ENCODE results near the gene IL15.
"Not testable (repeated sequence)": the region's sequence is repeated elsewhere in the genome, so short reads cannot be mapped to it uniquely, and the experiment has no call there.

Gene IL15

GRCh38 chr4:141636082-141636770 is at the start of gene IL15:
TSS of gene IL15 (plus strand) at chr4:141636583. CDS start at chr4:141719465, 82,882 bp downstream.
- DNase-seq (ENCODE audit: low spot score) = peak; percentile 51

DNA sequence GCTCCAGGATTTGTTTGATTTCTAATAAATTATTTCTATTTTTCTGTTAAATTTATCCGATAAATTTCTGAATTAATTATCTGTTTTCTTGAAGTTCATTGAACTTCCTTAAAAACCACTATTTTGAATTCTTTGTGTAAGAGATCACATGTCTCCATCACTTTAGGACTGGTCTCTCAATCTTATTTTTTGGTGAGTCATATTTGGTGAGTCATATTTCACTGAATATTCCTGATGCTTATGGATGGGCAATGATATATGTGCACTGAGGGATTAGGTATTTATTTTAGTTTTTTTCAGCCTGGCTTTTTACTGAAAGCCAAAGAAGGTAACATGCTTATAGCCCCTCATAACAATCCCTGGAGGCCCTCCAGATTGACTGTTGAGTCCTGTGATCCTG is 48.5 kb upstream of the IL15 start:
- no peak for DNase-seq (ENCODE audit: low spot score)

GRCh38 chr4:141595531-141595930 is 40.9 kb upstream of the IL15 start:
- DNase-seq (ENCODE audit: low spot score) = no peak

- no peak for DNase-seq (ENCODE audit: low spot score)
Measured at GRCh38 chr4:141599853-141600252, 36.5 kb upstream of the IL15 start.

DNA sequence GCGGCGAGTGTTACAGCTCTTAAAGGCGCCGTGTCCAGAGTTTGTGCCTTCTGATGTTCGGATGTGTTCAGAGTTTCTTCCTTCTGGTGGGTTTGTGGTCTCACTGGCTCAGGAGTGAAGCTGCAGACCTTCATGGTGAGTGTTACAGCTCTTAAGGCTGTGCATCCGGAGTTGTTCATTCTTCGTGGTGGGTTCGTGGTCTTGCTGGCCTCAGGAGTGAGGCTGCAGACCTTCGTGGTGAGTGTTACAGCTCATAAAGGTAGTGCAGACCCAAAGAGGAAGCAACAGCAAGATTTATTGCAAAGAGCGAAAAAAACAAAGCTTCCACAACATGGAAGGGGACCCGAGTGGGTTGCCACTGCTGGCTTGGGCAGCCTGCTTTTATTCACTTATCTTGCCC is 31.7 kb upstream of the IL15 start:
- DNase-seq (ENCODE audit: low spot score) = not testable (repeated sequence)

- DNase-seq (ENCODE audit: low spot score) = no peak
Measured at GRCh38 chr4:141605425-141605856, 30.9 kb upstream of the IL15 start.

- no peak for DNase-seq (ENCODE audit: low spot score)
Measured at GRCh38 chr4:141609243-141609642, 27.1 kb upstream of the IL15 start.

GRCh38 chr4:141610365-141610764 is 26.0 kb upstream of the IL15 start:
- no peak for DNase-seq (ENCODE audit: low spot score)

- no peak for DNase-seq (ENCODE audit: low spot score)
Measured at GRCh38 chr4:141614878-141615586, 21.4 kb upstream of the IL15 start.

DNA sequence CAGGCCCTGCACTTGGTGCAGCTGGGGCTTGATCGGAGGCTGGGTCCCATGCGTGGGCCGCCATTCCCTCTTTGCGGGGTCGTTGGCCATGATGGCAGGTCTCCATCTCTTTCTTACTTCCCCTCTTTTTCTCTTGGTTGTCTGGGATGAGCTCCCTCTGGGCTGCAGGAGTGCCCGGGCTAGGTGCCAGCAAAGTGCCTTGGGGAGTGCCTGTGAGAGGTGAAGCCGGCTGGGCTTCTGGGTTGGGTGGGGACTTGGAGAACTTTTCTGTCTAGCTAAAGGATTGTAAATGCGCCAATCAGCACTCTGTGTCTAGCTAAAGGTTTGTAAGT is 20.8 kb upstream of the IL15 start:
- not testable (repeated sequence) for DNase-seq (ENCODE audit: low spot score)

- no peak for DNase-seq (ENCODE audit: low spot score)
Measured at GRCh38 chr4:141620715-141621114, 15.7 kb upstream of the IL15 start.

GRCh38 chr4:141625023-141625422 is 11.4 kb upstream of the IL15 start:
- no peak for DNase-seq (ENCODE audit: low spot score)

GRCh38 chr4:141630854-141631253 is 5.5 kb upstream of the IL15 start:
- DNase-seq (ENCODE audit: low spot score) = no peak

- DNase-seq (ENCODE audit: low spot score) = peak; percentile 14
Measured at GRCh38 chr4:141635736-141636081, 674 bp upstream of the IL15 start.

GRCh38 chr4:141636771-141637460 is 533 bp downstream of the IL15 start:
- DNase-seq (ENCODE audit: low spot score) = peak; percentile 20

- no peak for DNase-seq (ENCODE audit: low spot score)
Measured at GRCh38 chr4:141637565-141637964, 1.2 kb downstream of the IL15 start.

DNA sequence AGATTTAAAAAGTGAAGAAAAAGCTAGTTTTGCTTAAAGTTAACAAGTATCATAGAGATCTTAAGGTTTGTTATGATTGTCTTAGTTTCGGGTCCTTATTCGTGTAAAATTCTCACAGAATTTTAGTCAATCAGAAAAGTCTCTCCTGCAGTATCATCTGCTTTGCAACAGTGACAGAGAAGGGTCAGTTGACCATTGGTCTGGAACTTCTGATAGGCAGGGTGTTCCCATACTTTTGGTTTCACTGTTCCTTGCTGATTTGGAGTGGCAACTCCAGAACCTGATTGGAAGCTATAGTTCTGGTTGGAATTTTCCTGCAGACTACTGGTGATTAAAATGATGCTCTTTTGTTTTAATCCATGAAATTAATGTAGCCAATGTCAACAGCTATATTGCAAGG is 1.8 kb downstream of the IL15 start:
- DNase-seq (ENCODE audit: low spot score) = no peak

DNA sequence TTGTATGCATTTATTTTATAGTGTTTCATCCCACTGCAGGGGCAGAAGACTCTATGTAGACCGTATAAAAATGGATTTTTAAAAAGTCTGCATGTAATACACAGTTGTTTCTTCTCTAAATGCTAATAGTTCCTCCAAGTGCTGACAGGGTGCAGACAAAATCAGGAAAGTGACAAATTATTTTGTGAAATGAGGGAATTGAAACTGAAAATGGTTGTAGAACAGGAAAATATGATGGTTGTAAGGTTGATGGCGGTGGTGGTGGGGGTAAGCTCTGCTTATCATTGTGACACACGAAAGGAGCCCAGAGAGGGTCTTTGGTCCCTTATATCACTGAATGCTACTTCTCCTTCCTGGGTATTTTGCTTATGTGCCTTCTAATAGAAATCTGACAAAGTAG is 4.3 kb downstream of the IL15 start:
- no peak for DNase-seq (ENCODE audit: low spot score)

DNA sequence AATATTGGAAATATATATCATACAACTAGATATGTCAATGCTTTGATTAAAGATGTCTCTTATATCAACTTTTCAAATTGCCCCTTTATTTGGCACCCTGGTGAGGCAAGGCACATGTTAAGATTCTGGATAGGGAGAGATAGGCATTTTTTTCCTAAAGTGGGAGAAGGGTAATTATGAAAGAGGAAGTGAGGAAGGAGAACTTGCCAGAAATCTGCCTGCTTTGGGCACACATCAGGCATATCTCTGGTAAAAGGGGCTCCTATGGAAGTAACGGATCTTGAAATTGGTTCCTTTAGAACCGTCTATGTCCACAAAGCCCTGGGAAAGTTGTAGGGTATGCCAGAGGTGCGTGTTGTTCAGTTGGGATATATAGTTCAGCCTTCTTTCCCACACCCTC is 5.7 kb downstream of the IL15 start:
- no peak for DNase-seq (ENCODE audit: low spot score)

DNA sequence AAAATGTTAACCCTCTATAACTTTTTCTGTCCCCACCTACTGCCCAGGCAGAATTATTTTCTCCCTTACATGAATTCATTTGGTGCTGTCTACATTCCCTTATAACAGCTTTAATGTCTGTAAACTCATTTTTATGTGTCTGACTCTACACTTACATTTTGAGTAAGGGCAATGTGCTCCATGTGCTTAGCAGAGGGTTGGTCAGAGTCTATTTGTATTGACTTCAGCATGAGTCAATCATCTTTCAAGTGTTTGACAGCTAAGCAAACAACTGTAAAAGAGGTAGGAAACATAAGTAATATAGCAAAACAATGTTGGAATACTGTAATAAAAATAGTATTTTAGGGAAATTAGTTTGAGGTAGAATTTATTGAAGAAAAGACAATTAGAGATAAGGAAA is 6.3 kb downstream of the IL15 start:
- DNase-seq (ENCODE audit: low spot score) = peak; percentile 11

- no peak for DNase-seq (ENCODE audit: low spot score)
Measured at GRCh38 chr4:141643557-141643956, 7.2 kb downstream of the IL15 start.

GRCh38 chr4:141645611-141646340 is 9.4 kb downstream of the IL15 start:
- no peak for DNase-seq (ENCODE audit: low spot score)

DNA sequence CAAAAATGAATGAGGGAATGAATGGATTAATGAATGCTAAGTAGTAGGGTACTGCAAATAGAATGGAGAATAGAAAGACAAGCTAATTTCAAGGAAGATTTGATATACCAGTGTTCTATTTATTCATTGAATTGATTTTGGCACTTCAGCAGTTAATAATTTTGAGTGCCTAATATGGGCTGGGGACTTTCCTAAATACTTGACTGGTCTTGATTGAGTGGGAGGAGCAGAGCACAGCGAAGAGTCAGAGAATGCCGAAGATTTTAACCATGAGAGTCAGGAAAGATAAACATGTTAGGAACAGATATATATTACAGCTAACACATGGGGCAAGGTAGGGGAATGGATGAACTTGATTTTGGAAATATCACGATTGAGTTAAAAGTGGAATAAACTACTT is 10.6 kb downstream of the IL15 start:
- no peak for DNase-seq (ENCODE audit: low spot score)
